Measurements from ENCODE around the gene ETFDH.
"Not testable (repeated sequence)": the region's sequence is repeated elsewhere in the genome, so short reads cannot be mapped to it uniquely, and the experiment has no call there.

ETFDH gene

DNA sequence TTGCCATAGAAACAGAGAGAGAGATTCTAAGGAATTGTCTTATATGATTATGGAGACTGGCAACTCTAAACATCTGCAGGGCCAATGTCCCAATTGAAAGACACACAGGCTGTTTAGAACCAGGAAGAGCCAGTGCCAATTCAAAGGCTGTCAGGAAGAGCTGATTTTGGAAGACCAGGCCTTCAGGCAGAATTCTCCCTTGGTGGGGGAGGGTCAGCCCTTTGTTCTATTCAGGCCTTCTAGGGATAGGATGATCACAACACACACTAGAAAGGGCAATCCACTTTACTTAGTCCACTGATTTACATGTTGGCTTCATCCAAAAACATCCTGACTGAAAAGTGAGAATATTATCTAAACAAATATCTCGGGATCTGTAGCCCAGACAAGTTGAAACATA is 15.7 kb upstream of the ETFDH start:
- no peak overlapping the region for H2AFZ ChIP-seq (ENCODE audit: low read length)
- TF ChIP-seq EZH2phosphoT487 (IDR thresholded peaks at IDR 0.05; ENCODE audit: borderline replicate concordance): no peak
- no peak for TF ChIP-seq CTCF (conservative IDR thresholded peaks at IDR 0.05; ENCODE audit: low read length)
- no peak overlapping the region for H3K4me3 ChIP-seq (ENCODE audit: low read length, poor library complexity, severe bottlenecking)
- no peak overlapping the region for H3K9ac ChIP-seq (ENCODE audit: low read depth, low read length, poor library complexity, severe bottlenecking)
- no peaks in the 10 kb centered on the region for H4K20me1 ChIP-seq (ENCODE audit: insufficient read depth, low read length, poor library complexity, severe bottlenecking)
- no peak overlapping the region for H3K4me2 ChIP-seq (ENCODE audit: low read depth, low read length, poor library complexity, severe bottlenecking)
- H3K79me2 ChIP-seq (ENCODE audit: insufficient read depth, low read length): no peaks in the 10 kb centered on the region
- no peaks in the 10 kb centered on the region for H3K4me1 ChIP-seq (ENCODE audit: insufficient read depth, low read length, poor library complexity, severe bottlenecking)
- H3K9me3 ChIP-seq (ENCODE audit: insufficient read depth, low read depth, low read length): no peaks in the 10 kb centered on the region
- no peaks in the 10 kb centered on the region for H3K9me2 ChIP-seq (replicated peaks; ENCODE audit: low read depth, low read length)
- H3K36me3 ChIP-seq (ENCODE audit: insufficient read depth, low read length): no peaks in the 10 kb centered on the region
- H3K27me3 ChIP-seq (ENCODE audit: insufficient read depth, low read length, poor library complexity, severe bottlenecking): no peaks in the 10 kb centered on the region
- no peaks in the 10 kb centered on the region for H3F3A ChIP-seq (ENCODE audit: low read depth)

GRCh38 chr4:158657291-158657690 is 14.8 kb upstream of the ETFDH start:
- Histone ChIP-seq H3K4me3 (ENCODE audit: low read length, poor library complexity, severe bottlenecking) (no peak overlapping the region), H3K9me3 (ENCODE audit: insufficient read depth, low read depth, low read length) (no peaks in the 10 kb centered on the region), H3F3A (ENCODE audit: low read depth) (no peaks in the 10 kb centered on the region), H3K9me2 (replicated peaks; ENCODE audit: low read depth, low read length) (no peaks in the 10 kb centered on the region), H3K9ac (ENCODE audit: low read depth, low read length, poor library complexity, severe bottlenecking) (no peak overlapping the region), H3K4me2 (ENCODE audit: low read depth, low read length, poor library complexity, severe bottlenecking) (no peak overlapping the region), H3K36me3 (ENCODE audit: insufficient read depth, low read length) (no peaks in the 10 kb centered on the region), H3K79me2 (ENCODE audit: insufficient read depth, low read length) (no peaks in the 10 kb centered on the region), H4K20me1 (ENCODE audit: insufficient read depth, low read length, poor library complexity, severe bottlenecking) (no peaks in the 10 kb centered on the region), H3K27me3 (ENCODE audit: insufficient read depth, low read length, poor library complexity, severe bottlenecking) (no peaks in the 10 kb centered on the region), H3K4me1 (ENCODE audit: insufficient read depth, low read length, poor library complexity, severe bottlenecking) (no peaks in the 10 kb centered on the region), H2AFZ (ENCODE audit: low read length) (no peak overlapping the region)
- no peak for TF ChIP-seq CTCF (conservative IDR thresholded peaks at IDR 0.05; ENCODE audit: low read length)
- TF ChIP-seq EZH2phosphoT487 (IDR thresholded peaks at IDR 0.05; ENCODE audit: borderline replicate concordance): no peak

DNA sequence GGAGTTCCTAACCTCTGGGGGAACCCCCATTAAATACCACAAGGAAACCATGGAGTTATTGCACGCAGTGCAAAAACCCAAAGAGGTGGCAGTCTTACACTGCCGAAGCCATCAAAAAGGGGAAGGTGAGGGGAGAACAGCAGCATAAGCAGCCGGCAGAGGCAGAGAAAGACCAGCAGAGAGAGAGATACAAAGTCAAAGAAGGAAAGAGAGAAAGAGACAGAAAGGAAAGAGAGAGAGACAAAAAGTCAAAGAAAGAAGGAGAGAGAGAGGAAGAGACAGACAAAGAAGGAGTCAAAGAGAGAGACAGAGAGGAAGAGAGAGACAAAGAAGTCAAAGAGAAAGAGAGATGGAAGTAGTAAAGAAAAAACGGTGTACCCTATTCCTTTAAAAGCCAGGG is 8.8 kb upstream of the ETFDH start:
- H3K4me2 ChIP-seq (ENCODE audit: low read depth, low read length, poor library complexity, severe bottlenecking); H2AFZ ChIP-seq (ENCODE audit: low read length): not testable (repeated sequence)

DNA sequence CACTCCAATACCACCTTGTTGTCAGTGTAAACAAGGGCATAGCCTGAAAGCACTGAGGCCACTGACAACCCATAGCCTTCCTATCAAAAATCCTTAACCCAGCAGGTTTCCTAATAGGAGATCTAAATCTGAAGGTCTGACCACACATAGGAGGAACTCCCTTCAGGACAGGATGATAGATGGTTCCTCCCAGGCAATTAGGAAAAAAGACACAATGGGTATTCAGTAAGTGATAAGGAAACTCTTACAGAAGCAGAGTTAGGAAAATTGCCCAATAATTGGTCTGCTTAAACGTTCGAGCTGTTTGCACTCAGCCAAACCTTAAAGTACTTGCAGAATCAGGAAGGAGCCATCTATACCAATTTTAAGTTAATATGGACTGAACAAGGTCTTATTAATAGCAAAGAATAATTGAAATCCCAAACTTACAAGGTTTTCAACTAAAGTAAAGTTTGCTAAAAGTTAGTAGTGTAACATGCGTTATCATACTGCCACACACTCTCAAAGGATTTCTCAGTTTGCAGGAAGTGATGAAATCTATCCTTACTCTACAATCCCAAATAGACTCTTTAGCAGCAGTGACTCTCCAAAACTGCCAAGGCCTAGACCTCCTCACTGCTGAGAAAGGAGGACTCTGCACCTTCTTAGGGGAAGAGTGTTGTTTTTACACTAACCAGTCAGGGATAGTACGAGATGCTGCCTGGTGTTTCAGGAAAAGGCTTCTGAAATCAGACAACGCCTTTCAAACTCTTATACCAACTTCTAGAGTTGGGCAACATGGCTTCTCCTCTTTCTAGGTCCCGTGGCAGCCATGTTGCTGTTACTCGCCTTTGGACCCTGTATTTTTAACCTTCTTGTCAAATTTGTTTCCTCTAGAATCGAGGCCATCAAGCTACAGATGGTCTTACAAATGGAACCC is 8.1 kb upstream of the ETFDH start:
- H3F3A ChIP-seq (ENCODE audit: low read depth); H3K4me2 ChIP-seq (ENCODE audit: low read depth, low read length, poor library complexity, severe bottlenecking); H3K9me2 ChIP-seq (replicated peaks; ENCODE audit: low read depth, low read length); H3K9me3 ChIP-seq (ENCODE audit: insufficient read depth, low read depth, low read length); H3K27me3 ChIP-seq (ENCODE audit: insufficient read depth, low read length, poor library complexity, severe bottlenecking); H2AFZ ChIP-seq (ENCODE audit: low read length); H3K9ac ChIP-seq (ENCODE audit: low read depth, low read length, poor library complexity, severe bottlenecking); H3K36me3 ChIP-seq (ENCODE audit: insufficient read depth, low read length); H3K4me3 ChIP-seq (ENCODE audit: low read length, poor library complexity, severe bottlenecking): not testable (repeated sequence)
- Histone ChIP-seq H4K20me1 (ENCODE audit: insufficient read depth, low read length, poor library complexity, severe bottlenecking) (peaks cover 24% of the 10 kb centered on the region), H3K79me2 (ENCODE audit: insufficient read depth, low read length) (peaks cover 27% of the 10 kb centered on the region), H3K4me1 (ENCODE audit: insufficient read depth, low read length, poor library complexity, severe bottlenecking) (peaks cover 19% of the 10 kb centered on the region)

More for the DNA sequence above, 8.8 kb upstream of the ETFDH start:
- H3K27me3 ChIP-seq (ENCODE audit: insufficient read depth, low read length, poor library complexity, severe bottlenecking); H3K9me3 ChIP-seq (ENCODE audit: insufficient read depth, low read depth, low read length); H3F3A ChIP-seq (ENCODE audit: low read depth); H3K4me3 ChIP-seq (ENCODE audit: low read length, poor library complexity, severe bottlenecking); H3K9me2 ChIP-seq (replicated peaks; ENCODE audit: low read depth, low read length); H3K9ac ChIP-seq (ENCODE audit: low read depth, low read length, poor library complexity, severe bottlenecking); H3K36me3 ChIP-seq (ENCODE audit: insufficient read depth, low read length): not testable (repeated sequence)
- Histone ChIP-seq H4K20me1 (ENCODE audit: insufficient read depth, low read length, poor library complexity, severe bottlenecking) (peaks cover 17% of the 10 kb centered on the region), H3K4me1 (ENCODE audit: insufficient read depth, low read length, poor library complexity, severe bottlenecking) (peaks cover 12% of the 10 kb centered on the region), H3K79me2 (ENCODE audit: insufficient read depth, low read length) (peaks cover 20% of the 10 kb centered on the region)

Measured in Loucy (cell line).